ENCODE data around the gene ZNF274.

DNA sequence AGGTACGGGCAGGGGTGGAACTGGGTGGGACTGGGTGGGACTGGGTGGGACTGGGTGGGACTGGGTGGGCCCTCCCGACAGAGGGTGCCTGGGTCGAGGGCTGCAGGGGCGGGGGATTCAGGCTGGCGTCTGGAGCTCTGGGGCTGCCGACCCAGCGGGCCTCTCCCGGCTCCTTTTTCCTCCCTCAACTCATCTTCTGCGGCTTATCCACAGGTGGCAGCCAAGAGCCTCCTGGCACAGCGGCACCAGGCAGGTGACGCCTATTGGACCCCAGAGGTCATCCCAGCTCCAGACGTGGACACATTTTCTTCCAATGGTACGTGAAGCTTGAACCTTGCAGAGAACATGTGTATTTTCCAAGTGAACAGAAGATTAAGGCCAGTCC lies 46.4 kb downstream of the ZNF274 start:
- TF ChIP-seq, protein P1, sequence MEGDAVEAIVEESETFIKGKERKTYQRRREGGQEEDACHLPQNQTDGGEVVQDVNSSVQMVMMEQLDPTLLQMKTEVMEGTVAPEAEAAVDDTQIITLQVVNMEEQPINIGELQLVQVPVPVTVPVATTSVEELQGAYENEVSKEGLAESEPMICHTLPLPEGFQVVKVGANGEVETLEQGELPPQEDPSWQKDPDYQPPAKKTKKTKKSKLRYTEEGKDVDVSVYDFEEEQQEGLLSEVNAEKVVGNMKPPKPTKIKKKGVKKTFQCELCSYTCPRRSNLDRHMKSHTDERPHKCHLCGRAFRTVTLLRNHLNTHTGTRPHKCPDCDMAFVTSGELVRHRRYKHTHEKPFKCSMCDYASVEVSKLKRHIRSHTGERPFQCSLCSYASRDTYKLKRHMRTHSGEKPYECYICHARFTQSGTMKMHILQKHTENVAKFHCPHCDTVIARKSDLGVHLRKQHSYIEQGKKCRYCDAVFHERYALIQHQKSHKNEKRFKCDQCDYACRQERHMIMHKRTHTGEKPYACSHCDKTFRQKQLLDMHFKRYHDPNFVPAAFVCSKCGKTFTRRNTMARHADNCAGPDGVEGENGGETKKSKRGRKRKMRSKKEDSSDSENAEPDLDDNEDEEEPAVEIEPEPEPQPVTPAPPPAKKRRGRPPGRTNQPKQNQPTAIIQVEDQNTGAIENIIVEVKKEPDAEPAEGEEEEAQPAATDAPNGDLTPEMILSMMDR (IDR thresholded peaks at IDR 0.05; ENCODE audit: low read length): no peak
- TF ChIP-seq EZH2 (optimal IDR thresholded peaks at IDR 0.05; ENCODE audit: low read depth, low read length): no peak

All from MM.1S (cell line).